ENCODE results near the gene ADAMTS12.

ADAMTS12 gene

GRCh38 chr5:33937017-33937706, 45.4 kb upstream of the ADAMTS12 start:
- no peak for TF ChIP-seq CTCF (IDR thresholded peaks at IDR 0.05; ENCODE audit: low read depth, low read length)
- DNase-seq (ENCODE audit: extremely low read depth, low read depth), result no peak

- no peak for TF ChIP-seq CTCF (IDR thresholded peaks at IDR 0.05; ENCODE audit: low read depth, low read length)
- no peak for DNase-seq (ENCODE audit: extremely low read depth, low read depth)
Observed at GRCh38 chr5:33936381-33937016, 44.7 kb upstream of the ADAMTS12 start, which contains the start of gene RXFP3. Gene RXFP3 (plus strand): TSS chr5:33936386. CDS start chr5:33936741, 355 bp downstream.

DNA sequence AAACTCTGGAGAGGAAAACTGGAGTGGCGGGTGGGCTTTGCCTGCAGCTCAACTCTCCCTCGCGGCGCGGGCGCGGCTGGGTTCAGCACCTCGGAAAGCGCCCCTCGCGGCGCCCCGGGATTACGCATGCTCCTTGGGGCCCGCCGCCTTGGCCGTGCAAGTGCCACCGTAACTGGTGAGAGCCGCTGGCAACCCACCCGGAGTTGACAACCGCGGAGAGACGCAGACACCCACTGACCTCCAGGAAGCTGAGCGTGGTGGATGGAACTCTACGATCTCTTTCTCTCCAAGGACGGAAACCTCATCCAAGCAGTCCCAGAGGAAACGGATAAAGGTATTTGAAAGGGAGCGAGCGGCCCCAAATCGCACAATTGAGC, 44.2 kb upstream of the ADAMTS12 start:
- DNase-seq (ENCODE audit: extremely low read depth, low read depth), result peak; percentile 20
- no peak; the same call in 1 of the 2 replicates for TF ChIP-seq CTCF (IDR thresholded peaks at IDR 0.05; ENCODE audit: low read depth, low read length)

- TF ChIP-seq CTCF (IDR thresholded peaks at IDR 0.05; ENCODE audit: low read depth, low read length), result no peak
- no peak for DNase-seq (ENCODE audit: extremely low read depth, low read depth)
Observed at GRCh38 chr5:33934176-33934575, 42.4 kb upstream of the ADAMTS12 start.

DNA sequence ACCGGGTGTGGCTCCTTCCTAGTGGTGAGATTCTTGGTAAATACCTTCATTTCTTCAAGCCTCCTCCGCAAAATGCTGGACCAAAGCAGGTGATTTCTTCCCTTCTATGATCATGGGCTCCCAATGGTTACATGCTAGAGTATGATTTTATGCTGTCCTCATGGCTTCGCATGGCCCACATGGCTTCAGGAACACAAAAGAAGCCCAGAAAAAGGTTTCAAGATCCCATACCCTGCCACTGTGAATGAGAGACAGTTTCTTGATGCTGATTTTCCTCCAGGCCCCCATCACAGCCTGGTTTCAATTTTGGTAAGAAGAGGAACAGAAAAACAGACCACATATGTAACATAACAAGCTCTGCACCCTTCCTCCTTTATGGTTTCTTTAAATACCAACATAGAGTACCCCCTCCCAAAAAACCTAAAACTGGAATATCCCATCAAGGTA, 42.0 kb upstream of the ADAMTS12 start:
- DNase-seq (ENCODE audit: extremely low read depth, low read depth), result no peak
- TF ChIP-seq CTCF (IDR thresholded peaks at IDR 0.05; ENCODE audit: low read depth, low read length), result no peak

GRCh38 chr5:33931136-33931535, 39.3 kb upstream of the ADAMTS12 start:
- no peak for TF ChIP-seq CTCF (IDR thresholded peaks at IDR 0.05; ENCODE audit: low read depth, low read length)
- no peak for DNase-seq (ENCODE audit: extremely low read depth, low read depth)

GRCh38 chr5:33929925-33930690, 38.3 kb upstream of the ADAMTS12 start:
- TF ChIP-seq CTCF (IDR thresholded peaks at IDR 0.05; ENCODE audit: low read depth, low read length), result no peak
- peak; percentile 52 for DNase-seq (ENCODE audit: extremely low read depth, low read depth)
